CD4-positive, alpha-beta T cell treated with Interleukin-17A for 1 hour (primary cell): Measurements from ENCODE around the gene HTATSF1.

Experiments used
- DNase-seq: peaks from one replicate; pipeline ENCODE4 v3.0.0-alpha.2; 2020

HTATSF1 gene

DNA sequence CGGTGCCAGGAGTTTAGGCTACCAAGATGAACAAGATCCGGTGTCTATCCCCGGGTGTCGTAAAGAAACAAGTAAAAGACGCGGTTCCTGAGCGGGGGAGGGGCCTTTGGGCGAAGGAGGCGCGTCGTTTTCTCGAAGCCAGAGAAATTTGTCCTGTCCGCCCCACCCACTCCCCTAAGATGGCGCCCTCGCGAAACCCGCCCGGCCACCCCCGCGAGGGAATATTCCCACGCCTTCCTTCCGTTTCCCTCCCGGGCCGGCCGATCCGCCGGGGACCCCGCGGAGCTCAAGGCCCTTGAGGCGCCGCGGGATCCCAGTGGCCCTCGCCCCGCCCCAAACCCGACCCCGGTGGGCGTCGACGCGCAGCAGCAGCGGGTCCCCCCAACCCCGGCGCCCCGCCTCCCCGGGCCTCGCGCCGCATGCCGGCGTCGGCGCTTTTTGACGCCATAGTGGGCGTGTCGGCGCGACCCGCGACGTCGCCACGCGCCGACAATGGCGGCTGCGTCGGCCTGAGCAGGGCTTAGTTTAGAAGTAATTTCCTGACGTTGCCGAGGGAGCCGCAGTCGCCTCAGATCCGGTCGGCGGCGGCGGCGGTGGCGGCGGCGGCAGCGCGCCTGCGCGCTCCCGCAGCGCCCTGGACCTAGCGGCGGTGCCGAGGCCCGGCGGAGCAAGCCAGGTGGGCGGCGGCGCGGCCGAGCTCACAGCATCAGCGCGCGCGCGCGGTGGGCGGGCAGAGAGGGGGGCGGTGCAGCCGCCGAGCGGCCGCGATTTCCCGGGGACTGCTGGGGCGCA is 432 bp upstream of the HTATSF1 start:
- DNase-seq = peak; percentile 92

DNA sequence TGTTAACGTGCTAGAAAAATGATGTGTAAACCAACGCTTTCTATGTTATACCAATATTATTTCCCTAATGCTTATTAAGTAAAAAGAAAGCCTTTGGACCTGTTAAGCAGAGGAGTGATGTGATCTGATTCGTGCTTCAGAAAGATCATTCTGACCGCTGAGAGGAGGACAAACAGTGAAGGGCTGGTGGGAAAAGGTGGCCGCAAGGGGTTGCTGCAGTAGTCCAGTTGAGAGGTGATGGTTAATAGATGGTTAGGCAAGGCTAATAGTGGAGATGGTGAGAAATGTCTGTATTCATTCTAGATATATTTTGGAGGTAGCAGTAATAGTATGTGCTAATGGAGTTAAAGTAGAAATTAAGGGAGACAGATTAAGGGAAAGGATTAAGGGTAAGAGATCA is 21.7 kb downstream of the HTATSF1 start:
- DNase-seq = no peak

DNA sequence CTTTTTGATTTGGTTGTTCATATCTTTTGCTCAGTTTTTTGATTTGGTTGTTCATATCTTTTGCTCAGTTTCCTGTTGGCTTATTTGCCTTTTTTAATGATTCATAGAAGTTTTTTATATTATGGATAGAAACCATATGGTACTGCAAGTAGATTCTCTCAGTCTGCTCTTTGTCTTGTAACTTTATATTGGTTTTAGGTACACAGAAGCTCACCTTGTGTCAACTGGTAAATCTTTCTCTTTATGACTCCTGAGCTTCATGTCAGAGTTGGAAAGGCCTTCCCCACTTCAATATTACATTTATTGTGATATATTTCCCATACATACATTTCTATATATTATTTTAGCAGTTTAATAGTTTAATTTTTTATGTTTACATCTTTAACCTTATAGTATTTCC is 26.4 kb downstream of the HTATSF1 start:
- DNase-seq = no peak

DNA sequence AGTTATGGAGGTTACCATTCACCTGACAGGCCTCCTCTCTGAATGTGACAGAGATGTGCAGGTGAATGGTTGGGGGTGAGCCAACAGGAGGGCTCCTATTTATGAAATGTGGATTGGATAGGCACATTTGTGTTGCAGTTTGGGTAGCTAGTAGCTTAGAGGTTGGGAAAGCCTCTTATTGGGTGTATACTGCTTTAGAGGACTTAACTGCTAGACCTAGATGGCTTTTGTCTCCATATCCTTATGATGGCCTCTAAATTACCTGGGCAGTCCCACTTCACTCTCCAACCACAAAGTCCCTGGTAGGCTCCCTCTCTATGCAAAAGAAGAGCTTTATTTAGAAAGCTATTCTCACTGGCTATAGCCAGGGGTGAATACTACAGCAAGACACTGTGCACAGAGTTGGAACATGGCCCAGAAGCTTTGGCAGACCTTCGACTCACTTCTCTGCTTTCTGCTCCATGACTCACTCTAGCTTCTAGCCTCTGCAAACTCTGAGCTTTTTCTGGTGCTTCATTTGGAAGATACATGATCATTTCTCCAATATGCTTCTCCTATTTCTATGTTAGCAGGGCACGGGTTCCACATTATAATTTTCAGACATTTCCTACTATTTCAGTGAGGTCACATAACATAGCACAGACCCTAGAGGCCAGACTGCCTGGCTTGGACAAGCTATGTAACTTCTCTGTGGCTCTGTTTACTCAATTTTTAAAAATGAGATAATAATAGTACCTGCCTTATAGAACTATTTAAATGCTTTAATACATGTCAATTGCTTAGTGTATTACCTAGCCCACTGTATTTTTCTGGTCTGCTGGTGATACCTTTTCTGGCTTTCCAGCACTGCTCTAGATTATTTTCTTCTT is 28.6 kb downstream of the HTATSF1 start:
- DNase-seq = no peak

DNA sequence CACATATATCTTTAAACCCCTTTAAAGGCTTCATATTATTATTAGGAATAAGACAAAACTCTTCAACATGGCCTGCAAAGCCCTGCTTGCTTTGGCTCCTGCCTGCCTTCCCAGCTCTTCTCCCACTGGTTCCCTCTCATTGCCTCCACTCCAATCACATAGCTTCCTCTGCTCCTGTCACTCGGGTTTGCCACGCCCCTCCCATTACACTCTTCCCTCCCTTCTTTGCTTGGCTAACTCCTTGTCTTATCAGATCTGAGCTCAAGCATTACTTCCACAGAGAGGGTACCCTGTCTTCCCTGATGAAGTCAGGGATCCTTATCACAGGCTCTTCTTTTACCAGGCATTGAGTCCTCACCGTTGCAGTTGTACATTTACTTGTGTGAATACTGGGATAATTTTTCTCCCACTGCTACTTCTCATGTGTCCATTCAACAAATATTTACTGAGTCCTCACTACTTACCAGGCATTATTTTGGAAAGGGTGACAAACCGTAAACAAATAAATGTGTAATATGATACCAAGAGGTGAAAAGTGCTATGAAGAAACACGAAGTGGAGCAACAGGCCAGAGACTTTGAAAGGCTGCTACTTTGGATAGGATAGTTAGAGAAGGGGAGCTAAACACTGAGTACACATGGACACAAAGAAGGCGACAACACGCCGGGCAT is 31.4 kb downstream of the HTATSF1 start:
- DNase-seq = no peak

GRCh38 chrX:136529795-136530194 is 32.4 kb downstream of the HTATSF1 start:
- no peak for DNase-seq

- DNase-seq = no peak
Measured at GRCh38 chrX:136531951-136532350, 34.6 kb downstream of the HTATSF1 start, which contains the start of gene VGLL1. VGLL1 (plus strand) TSS chrX:136532215; CDS start chrX:136536021, 3,806 bp downstream.

- no peak for DNase-seq
Measured at GRCh38 chrX:136534131-136534530, 36.7 kb downstream of the HTATSF1 start.

GRCh38 chrX:136538811-136539210 is 41.4 kb downstream of the HTATSF1 start:
- DNase-seq = no peak

DNA sequence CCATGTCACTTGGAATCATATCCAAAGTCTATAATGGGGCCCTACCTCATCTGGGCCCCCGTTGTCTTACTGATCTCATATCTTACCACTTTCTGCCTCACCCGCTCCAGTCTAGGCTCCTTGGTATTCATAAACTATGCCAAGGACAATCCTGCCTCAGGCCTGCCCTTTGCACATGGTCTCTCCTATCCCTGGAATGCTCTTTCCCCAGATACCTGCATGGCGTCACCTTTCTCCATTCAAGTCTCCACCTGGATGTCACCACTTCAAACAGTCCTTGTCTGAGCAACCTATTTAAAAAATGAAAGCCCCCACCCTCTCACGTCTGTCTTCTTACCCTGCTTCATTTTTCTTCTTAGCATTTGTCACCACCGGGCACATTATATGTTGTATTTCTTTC is 42.8 kb downstream of the HTATSF1 start:
- no peak for DNase-seq

GRCh38 chrX:136541294-136541693 is 43.9 kb downstream of the HTATSF1 start:
- no peak for DNase-seq

DNA sequence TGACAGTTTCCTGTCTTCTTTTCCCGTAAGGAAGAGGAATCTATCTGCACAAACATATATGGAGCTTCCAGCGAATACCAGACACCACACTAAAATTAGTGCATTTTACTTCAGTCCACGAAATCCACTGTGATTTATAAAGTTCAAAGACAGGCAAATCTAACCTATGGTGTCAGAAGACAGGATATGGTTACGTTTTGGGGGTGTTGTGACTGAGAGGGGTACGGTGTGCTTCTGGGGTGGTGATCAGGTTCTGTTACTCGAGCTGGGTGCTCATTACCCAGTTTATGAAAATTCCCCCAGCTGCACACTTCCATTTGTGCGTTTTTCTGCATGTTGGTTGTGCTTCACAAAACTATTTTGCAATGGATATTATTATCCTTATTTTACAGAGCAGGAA is 44.9 kb downstream of the HTATSF1 start:
- DNase-seq = no peak

DNA sequence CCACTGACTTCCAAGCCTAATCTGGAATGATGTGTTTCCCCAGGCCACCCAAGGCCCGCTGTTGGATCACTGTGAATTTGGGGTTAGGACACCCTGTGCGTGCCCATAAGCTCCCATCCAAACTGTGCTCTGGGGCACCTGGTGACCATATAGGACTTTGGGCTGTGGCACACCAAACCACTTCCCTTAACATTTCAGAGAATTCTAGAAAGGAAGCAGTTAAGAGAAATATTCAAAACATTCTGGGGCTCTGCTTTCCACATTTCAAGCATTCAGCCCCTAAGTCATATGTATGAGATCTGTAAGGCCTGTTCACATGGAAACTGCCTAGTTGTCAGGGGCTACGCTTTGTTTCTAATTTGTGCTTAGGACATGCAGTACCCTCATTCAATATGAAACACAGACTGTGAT is 49.0 kb downstream of the HTATSF1 start:
- DNase-seq = peak; percentile 29

- no peak for DNase-seq
Measured at GRCh38 chrX:136549226-136549625, 51.8 kb downstream of the HTATSF1 start.

DNA sequence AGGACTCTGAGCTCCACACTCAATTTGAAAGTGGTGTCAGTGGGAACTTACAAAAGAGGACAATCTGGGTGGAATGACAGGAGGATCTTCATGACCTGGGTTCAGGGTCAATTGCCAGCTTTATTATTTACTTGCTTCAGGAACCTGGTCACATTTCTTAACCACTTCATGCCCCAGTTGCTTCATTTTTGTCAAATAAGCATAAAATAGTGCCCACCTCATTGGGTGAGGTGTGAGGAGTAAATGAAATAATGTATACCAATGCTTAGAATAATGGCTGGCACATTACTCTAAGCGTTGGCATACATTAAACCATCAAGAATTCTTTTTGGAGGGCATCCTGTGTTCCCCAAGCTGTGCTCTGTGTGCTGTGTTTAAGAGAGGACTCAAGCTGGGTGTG is 54.0 kb downstream of the HTATSF1 start:
- no peak for DNase-seq

DNA sequence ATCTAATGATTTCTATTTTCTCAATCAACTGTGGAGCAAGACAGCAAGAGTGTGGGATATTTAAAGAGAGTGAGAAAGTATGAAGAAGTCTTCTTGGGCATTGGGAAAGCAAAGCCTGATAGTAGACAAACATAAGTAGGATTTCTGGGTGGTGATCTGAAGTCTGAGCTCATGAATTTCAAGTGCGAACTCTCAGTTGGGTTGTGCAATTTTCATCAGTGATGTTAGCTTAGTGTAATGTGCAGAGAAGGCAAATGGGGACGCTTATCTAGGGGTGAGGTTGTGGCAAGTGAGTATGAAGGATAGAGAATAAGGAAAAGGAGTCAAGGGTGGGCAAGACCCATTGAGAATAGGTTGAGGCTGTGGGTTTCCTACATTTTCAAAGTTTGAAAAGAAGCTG is 58.3 kb downstream of the HTATSF1 start:
- DNase-seq = no peak
